ENCODE data around the gene SMARCA4.

Gene SMARCA4

DNA sequence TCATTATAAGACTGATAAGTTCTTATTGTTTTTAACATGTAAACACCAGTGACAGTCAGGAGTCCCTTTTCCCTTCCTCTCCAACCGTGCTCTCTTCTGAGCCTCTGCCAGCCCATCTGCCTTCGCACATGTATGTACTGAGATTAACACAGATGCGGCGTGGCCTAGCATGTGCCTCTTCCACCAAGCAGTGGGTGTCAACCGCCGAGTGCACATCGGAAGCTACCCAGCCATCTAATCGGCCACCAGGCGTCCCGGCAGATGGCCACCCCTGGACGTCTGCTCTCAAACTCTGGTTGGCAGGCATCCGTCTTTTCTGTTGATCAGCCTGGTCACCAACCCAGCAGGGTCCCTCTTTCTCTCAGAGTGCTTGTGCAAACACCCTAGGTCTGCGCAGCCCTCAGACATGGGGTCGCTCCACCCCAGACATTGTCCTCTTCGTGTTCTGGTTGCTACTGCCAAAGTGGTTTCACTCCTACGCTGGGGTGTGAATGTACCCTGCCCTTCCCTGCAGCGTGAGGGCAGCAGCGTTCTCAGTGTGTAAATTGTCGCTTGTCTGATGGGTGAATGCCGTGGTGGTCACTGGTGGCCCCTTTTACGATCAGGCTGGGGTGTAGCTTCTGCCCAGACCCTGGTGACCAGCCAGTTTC is 70.7 kb downstream of the SMARCA4 start:
- Histone ChIP-seq H3K27me3 (ENCODE audit: insufficient read depth, low read length) (no peaks in the 10 kb centered on the region), H3K36me3 (ENCODE audit: control insufficient read depth in 1 of 2, insufficient read depth in 2 of 2, low read length in 2 of 2) (peaks cover 94% of the 10 kb centered on the region in 2 experiments), H3K4me2 (ENCODE audit: low read length) (no peak overlapping the region), H3K4me1 (ENCODE audit: control insufficient read depth in 1 of 2, insufficient read depth in 2 of 2, low read length in 2 of 2) (no peaks in the 10 kb centered on the region), H3K4me3 (ENCODE audit: low read depth, low read length) (no peak overlapping the region), H4K91ac (ENCODE audit: low read depth, low read length) (no peak overlapping the region), H3K14ac (ENCODE audit: low read length) (no peak overlapping the region), H2AK5ac (ENCODE audit: low read length) (no peak overlapping the region), H3K79me1 (ENCODE audit: low read length) (no peaks in the 10 kb centered on the region), H3K27ac (ENCODE audit: low read depth, low read length) (no peak overlapping the region), H2BK5ac (ENCODE audit: low read depth, low read length, poor library complexity) (no peak overlapping the region), H2BK12ac (ENCODE audit: low read length) (no peak overlapping the region), H3K4ac (ENCODE audit: low read depth, low read length) (no peak overlapping the region), H3K23ac (ENCODE audit: low read length) (no peak overlapping the region), H3K9me3 (ENCODE audit: insufficient read depth, low read depth, low read length) (peaks cover 2% of the 10 kb centered on the region), H4K8ac (ENCODE audit: low read depth, low read length) (no peak overlapping the region), H3K79me2 (ENCODE audit: control insufficient read depth, insufficient read depth, low read length, poor library complexity) (no peaks in the 10 kb centered on the region), H4K12ac (ENCODE audit: low read depth, low read length) (no peak overlapping the region), H3K18ac (ENCODE audit: low read length) (no peak overlapping the region), H3K9ac (ENCODE audit: low read length) (no peak overlapping the region), H2BK120ac (ENCODE audit: insufficient read depth, low read length, poor library complexity) (no peak overlapping the region), H2AFZ (ENCODE audit: insufficient read depth, low read length, poor library complexity) (no peak overlapping the region)
- WGBS (ENCODE audit: extremely low coverage, insufficient coverage, insufficient read length) = no CpG with 5 or more reads among the region's 21 CpGs
- no peak for DNase-seq

DNA sequence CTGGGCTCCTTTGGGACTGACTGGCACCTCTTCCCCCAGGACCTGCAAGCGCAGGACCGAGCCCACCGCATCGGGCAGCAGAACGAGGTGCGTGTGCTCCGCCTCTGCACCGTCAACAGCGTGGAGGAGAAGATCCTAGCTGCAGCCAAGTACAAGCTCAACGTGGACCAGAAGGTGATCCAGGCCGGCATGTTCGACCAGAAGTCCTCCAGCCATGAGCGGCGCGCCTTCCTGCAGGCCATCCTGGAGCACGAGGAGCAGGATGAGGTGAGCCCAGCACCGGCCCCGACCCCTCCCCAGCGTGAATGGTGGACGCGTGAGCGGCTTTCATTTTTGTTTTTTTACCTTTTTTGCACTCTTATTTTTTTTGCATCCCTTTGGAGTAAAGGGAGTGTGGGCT is 72.4 kb downstream of the SMARCA4 start:
- DNase-seq = no peak
- Histone ChIP-seq H3K4me2 (ENCODE audit: low read length) (no peak overlapping the region), H3K14ac (ENCODE audit: low read length) (no peak overlapping the region), H2AFZ (ENCODE audit: insufficient read depth, low read length, poor library complexity) (no peak overlapping the region), H3K9ac (ENCODE audit: low read length) (no peak overlapping the region), H2BK120ac (ENCODE audit: insufficient read depth, low read length, poor library complexity) (no peak overlapping the region), H3K27ac (ENCODE audit: low read depth, low read length) (no peak overlapping the region), H3K79me1 (ENCODE audit: low read length) (no peaks in the 10 kb centered on the region), H4K12ac (ENCODE audit: low read depth, low read length) (no peak overlapping the region), H3K36me3 (ENCODE audit: control insufficient read depth in 1 of 2, insufficient read depth in 2 of 2, low read length in 2 of 2) (peaks cover 89 to 90% of the 10 kb centered on the region in 2 experiments), H2BK12ac (ENCODE audit: low read length) (no peak overlapping the region), H3K18ac (ENCODE audit: low read length) (no peak overlapping the region), H4K8ac (ENCODE audit: low read depth, low read length) (no peak overlapping the region), H3K23ac (ENCODE audit: low read length) (no peak overlapping the region), H3K4me3 (ENCODE audit: low read depth, low read length) (no peak overlapping the region), H3K27me3 (ENCODE audit: insufficient read depth, low read length) (no peaks in the 10 kb centered on the region), H2AK5ac (ENCODE audit: low read length) (no peak overlapping the region), H3K4ac (ENCODE audit: low read depth, low read length) (no peak overlapping the region), H3K9me3 (ENCODE audit: insufficient read depth, low read depth, low read length) (peaks cover 2% of the 10 kb centered on the region), H3K79me2 (ENCODE audit: control insufficient read depth, insufficient read depth, low read length, poor library complexity) (no peaks in the 10 kb centered on the region), H2BK5ac (ENCODE audit: low read depth, low read length, poor library complexity) (no peak overlapping the region), H3K4me1 (ENCODE audit: control insufficient read depth in 1 of 2, insufficient read depth in 2 of 2, low read length in 2 of 2) (no peaks in the 10 kb centered on the region), H4K91ac (ENCODE audit: low read depth, low read length) (no peak overlapping the region)
- no CpG with 5 or more reads among the region's 22 CpGs for WGBS (ENCODE audit: extremely low coverage, insufficient coverage, insufficient read length)

DNA sequence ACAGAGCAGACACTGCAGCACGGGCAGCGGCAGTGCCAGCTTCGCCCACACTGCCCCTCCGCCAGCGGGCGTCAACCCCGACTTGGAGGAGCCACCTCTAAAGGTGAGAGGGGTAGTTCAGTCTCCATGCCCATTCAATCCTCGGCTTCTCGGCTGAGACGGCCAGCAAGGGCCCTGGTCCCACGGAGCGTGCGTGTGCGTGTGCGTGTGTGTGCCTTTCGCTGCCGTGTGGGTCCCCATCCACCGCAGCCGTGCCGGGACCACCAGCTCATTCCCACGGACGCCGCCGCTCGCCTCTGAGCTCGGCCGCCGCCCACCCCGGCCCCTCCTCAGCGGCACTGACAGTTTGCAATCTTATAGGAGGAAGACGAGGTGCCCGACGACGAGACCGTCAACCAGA is 72.9 kb downstream of the SMARCA4 start:
- Histone ChIP-seq H2AK5ac (ENCODE audit: low read length) (no peak overlapping the region), H3K79me1 (ENCODE audit: low read length) (no peaks in the 10 kb centered on the region), H3K4ac (ENCODE audit: low read depth, low read length) (no peak overlapping the region), H4K12ac (ENCODE audit: low read depth, low read length) (no peak overlapping the region), H3K18ac (ENCODE audit: low read length) (no peak overlapping the region), H3K14ac (ENCODE audit: low read length) (no peak overlapping the region), H3K9me3 (ENCODE audit: insufficient read depth, low read depth, low read length) (no peaks in the 10 kb centered on the region), H2BK5ac (ENCODE audit: low read depth, low read length, poor library complexity) (no peak overlapping the region), H4K91ac (ENCODE audit: low read depth, low read length) (no peak overlapping the region), H3K27me3 (ENCODE audit: insufficient read depth, low read length) (no peaks in the 10 kb centered on the region), H3K23ac (ENCODE audit: low read length) (no peak overlapping the region), H3K79me2 (ENCODE audit: control insufficient read depth, insufficient read depth, low read length, poor library complexity) (no peaks in the 10 kb centered on the region), H3K4me3 (ENCODE audit: low read depth, low read length) (no peak overlapping the region), H3K4me2 (ENCODE audit: low read length) (no peak overlapping the region), H2BK12ac (ENCODE audit: low read length) (no peak overlapping the region), H2BK120ac (ENCODE audit: insufficient read depth, low read length, poor library complexity) (no peak overlapping the region), H3K36me3 (ENCODE audit: control insufficient read depth in 1 of 2, insufficient read depth in 2 of 2, low read length in 2 of 2) (peaks cover 87 to 88% of the 10 kb centered on the region in 2 experiments), H3K27ac (ENCODE audit: low read depth, low read length) (no peak overlapping the region), H4K8ac (ENCODE audit: low read depth, low read length) (no peak overlapping the region), H3K4me1 (ENCODE audit: control insufficient read depth in 1 of 2, insufficient read depth in 2 of 2, low read length in 2 of 2) (no peaks in the 10 kb centered on the region), H3K9ac (ENCODE audit: low read length) (no peak overlapping the region), H2AFZ (ENCODE audit: insufficient read depth, low read length, poor library complexity) (no peak overlapping the region)
- WGBS (ENCODE audit: extremely low coverage, insufficient coverage, insufficient read length) = no CpG with 5 or more reads among the region's 35 CpGs
- DNase-seq = no peak

DNA sequence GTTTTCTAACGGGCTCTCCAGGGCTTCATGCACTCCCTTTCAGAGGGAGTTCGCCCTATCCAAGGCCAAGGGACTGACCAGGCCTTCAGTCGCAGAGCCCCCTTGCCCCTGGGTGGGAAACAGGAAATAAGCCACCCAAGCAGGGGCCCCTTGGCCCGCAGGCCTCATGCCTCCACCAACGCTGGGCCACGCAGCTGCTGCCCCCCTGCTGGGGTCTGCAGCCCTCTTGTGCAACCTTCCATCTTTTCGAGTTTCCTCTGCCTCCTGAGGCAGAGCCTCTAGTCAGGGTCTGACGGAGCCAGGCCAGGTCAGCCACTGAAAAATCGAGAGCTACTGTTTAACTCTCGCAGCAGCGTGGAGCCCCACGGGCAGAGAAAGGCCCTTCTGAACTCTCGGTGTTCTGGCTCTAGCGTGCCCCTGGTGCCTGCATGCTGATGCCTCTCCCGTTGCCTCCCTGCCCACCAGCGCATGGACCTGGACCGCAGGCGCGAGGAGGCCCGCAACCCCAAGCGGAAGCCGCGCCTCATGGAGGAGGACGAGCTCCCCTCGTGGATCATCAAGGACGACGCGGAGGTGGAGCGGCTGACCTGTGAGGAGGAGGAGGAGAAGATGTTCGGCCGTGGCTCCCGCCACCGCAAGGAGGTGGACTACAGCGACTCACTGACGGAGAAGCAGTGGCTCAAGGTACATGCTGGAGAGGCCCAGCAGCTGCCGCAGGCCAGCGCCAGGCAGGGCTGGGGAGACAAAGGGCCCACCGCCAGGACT is 73.8 kb downstream of the SMARCA4 start:
- DNase-seq = no peak
- H3K36me3 ChIP-seq (ENCODE audit: control insufficient read depth in 1 of 2, insufficient read depth in 2 of 2, low read length in 2 of 2) = peaks cover 83 to 84% of the 10 kb centered on the region in 2 experiments

More for the DNA sequence above, 73.8 kb downstream of the SMARCA4 start:
- no peak overlapping the region for H3K4me2 ChIP-seq (ENCODE audit: low read length)
- H3K79me2 ChIP-seq (ENCODE audit: control insufficient read depth, insufficient read depth, low read length, poor library complexity) = no peaks in the 10 kb centered on the region
- H2AK5ac ChIP-seq (ENCODE audit: low read length) = no peak overlapping the region
- H2BK5ac ChIP-seq (ENCODE audit: low read depth, low read length, poor library complexity) = no peak overlapping the region
- no peaks in the 10 kb centered on the region for H3K79me1 ChIP-seq (ENCODE audit: low read length)
- no peak overlapping the region for H4K91ac ChIP-seq (ENCODE audit: low read depth, low read length)
- H2AFZ ChIP-seq (ENCODE audit: insufficient read depth, low read length, poor library complexity) = no peak overlapping the region
- no peak overlapping the region for H3K4ac ChIP-seq (ENCODE audit: low read depth, low read length)
- no peaks in the 10 kb centered on the region for H3K4me1 ChIP-seq (ENCODE audit: control insufficient read depth in 1 of 2, insufficient read depth in 2 of 2, low read length in 2 of 2)
- no peak overlapping the region for H3K18ac ChIP-seq (ENCODE audit: low read length)
- H3K9ac ChIP-seq (ENCODE audit: low read length) = no peak overlapping the region
- no peak overlapping the region for H3K14ac ChIP-seq (ENCODE audit: low read length)
- no peaks in the 10 kb centered on the region for H3K9me3 ChIP-seq (ENCODE audit: insufficient read depth, low read depth, low read length)
- H3K4me3 ChIP-seq (ENCODE audit: low read depth, low read length) = no peak overlapping the region
- H3K27me3 ChIP-seq (ENCODE audit: insufficient read depth, low read length) = no peaks in the 10 kb centered on the region
- H2BK120ac ChIP-seq (ENCODE audit: insufficient read depth, low read length, poor library complexity) = no peak overlapping the region
- no peak overlapping the region for H4K12ac ChIP-seq (ENCODE audit: low read depth, low read length)
- no CpG with 5 or more reads among the region's 38 CpGs for WGBS (ENCODE audit: extremely low coverage, insufficient coverage, insufficient read length)
- no peak overlapping the region for H2BK12ac ChIP-seq (ENCODE audit: low read length)
- H3K23ac ChIP-seq (ENCODE audit: low read length) = no peak overlapping the region
- H3K27ac ChIP-seq (ENCODE audit: low read depth, low read length) = no peak overlapping the region
- H4K8ac ChIP-seq (ENCODE audit: low read depth, low read length) = no peak overlapping the region

All from trophoblast cell (in vitro differentiated cells and primary cell).